IPS-15b (cell line): ENCODE data around the gene PNRC1.
"Not testable (repeated sequence)": the region's sequence is repeated elsewhere in the genome, so short reads cannot be mapped to it uniquely, and the experiment has no call there.

Experiments used
- H3K27me3 ChIP-seq: one replicate; pipeline ENCODE4 v1.6.1; 2013; ENCODE audit warnings: low read length; ENCODE audit not compliant: control insufficient read depth, insufficient read depth
- H3K36me3 ChIP-seq: one replicate; pipeline ENCODE4 v1.6.1; 2013; ENCODE audit warnings: low read length; ENCODE audit not compliant: control insufficient read depth, insufficient read depth
- H3K4me1 ChIP-seq: one replicate; pipeline ENCODE4 v1.6.1; 2013; ENCODE audit warnings: mild to moderate bottlenecking, low read length; ENCODE audit not compliant: control insufficient read depth, insufficient read depth
- H3K4me3 ChIP-seq: one replicate; pipeline ENCODE4 v1.5.1; 2013; ENCODE audit warnings: low read depth, low read length
- H3K9ac ChIP-seq: one replicate; pipeline ENCODE4 v1.6.1; 2013; ENCODE audit warnings: low read depth, mild to moderate bottlenecking, low read length
- H3K9me3 ChIP-seq: one replicate; pipeline ENCODE4 v1.6.1; 2013; ENCODE audit warnings: mild to moderate bottlenecking, low read length; ENCODE audit not compliant: control insufficient read depth, insufficient read depth

The PNRC1 gene

DNA sequence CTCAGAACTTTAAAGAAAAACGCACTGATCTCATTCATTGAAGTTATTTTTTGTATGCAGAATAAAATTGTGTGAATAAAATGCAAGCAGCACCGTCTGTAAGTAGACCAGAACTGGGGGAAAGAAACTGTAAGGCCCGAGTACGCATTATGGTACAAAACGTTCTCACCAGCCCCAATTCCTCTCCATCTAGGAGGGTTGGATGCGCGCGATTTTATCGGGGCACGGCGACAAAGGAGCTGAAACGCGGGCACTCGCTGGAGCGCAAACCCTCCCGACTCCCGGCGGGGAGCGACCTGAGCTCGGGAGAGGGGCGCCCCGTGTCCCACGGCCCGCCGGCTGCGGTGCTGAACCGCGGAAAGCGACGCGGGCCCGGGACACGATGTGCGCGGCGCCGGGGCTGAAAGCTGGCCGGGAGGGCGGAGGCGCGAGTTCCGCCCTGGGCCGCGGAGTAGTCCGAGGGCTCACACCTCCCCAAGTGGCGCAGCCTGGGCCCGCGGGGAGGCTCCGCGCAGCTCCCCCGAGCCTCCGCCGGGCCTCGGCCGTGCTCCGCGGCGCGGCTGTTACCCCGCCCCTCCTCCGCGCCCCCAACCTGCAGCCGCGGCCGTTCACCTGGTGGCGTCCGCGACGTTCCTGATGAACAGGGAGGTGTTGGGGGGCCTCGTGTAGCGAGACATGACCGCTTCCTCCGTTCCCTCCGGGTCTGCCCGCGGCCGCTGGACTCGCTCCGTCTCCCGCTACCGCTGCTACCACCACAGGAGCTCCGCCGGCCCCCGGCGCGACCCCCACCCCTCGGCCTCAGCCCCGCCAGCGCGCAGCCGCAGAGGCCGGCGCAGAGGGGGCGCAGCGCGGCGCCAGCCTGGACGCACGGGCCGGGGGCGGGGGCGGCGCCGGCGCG is 36.9 kb downstream of the PNRC1 start, which contains the start of gene SRSF12:
Gene SRSF12, minus strand, starts transcription at position 861 of the 898 bp plus-strand sequence. Its CDS starts 184 bp downstream, at position 677.
- H3K4me3 ChIP-seq: peak within 1 kb of the TSS; percentile 70
- H3K36me3 ChIP-seq: no peaks in the 10 kb centered on the region
- H3K9ac ChIP-seq: peak within 1 kb of the TSS; percentile 14
- no peaks in the 10 kb centered on the region for H3K9me3 ChIP-seq
- H3K4me1 ChIP-seq: no peaks in the 10 kb centered on the region
- peaks cover 31% of the 10 kb centered on the region for H3K27me3 ChIP-seq

GRCh38 chr6:89118931-89119330 is 38.4 kb downstream of the PNRC1 start:
- Histone ChIP-seq H3K9ac (no peak overlapping the region), H3K4me1 (no peaks in the 10 kb centered on the region), H3K9me3 (no peaks in the 10 kb centered on the region), H3K4me3 (peak overlapping the region; percentile 53), H3K27me3 (peaks cover 31% of the 10 kb centered on the region), H3K36me3 (no peaks in the 10 kb centered on the region)

DNA sequence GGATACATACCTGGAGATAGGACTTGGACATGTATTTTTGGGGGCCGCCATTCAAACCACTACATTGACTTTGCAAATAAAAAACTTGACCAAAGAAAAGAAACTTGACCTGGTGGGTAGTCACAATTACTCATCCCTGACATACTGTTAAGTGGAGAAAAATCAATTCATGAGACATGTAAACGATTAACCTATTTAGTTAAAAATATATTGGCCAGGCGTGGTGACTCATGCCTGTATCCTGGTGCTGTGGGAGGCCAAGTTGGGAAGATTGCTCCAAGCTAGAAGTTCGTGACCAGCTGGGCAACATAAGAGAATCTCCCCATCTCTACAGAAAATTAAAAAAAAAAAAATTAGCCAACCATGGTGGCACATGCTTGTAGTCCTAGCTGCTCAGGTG is 39.8 kb downstream of the PNRC1 start:
- Histone ChIP-seq H3K4me1 (no peaks in the 10 kb centered on the region), H3K36me3 (no peaks in the 10 kb centered on the region), H3K27me3 (peaks cover 31% of the 10 kb centered on the region), H3K4me3 (no peak overlapping the region), H3K9me3 (no peaks in the 10 kb centered on the region), H3K9ac (no peak overlapping the region)

- no peaks in the 10 kb centered on the region for H3K36me3 ChIP-seq
- H3K9ac ChIP-seq: no peak overlapping the region
- H3K4me1 ChIP-seq: no peaks in the 10 kb centered on the region
- H3K27me3 ChIP-seq: peaks cover 25% of the 10 kb centered on the region
- no peak overlapping the region for H3K4me3 ChIP-seq
- no peaks in the 10 kb centered on the region for H3K9me3 ChIP-seq
These were observed 41.4 kb downstream of the PNRC1 start for GRCh38 chr6:89121934-89122333.

GRCh38 chr6:89122625-89123024 is 42.1 kb downstream of the PNRC1 start:
- H3K36me3 ChIP-seq: no peaks in the 10 kb centered on the region
- no peaks in the 10 kb centered on the region for H3K4me1 ChIP-seq
- no peak overlapping the region for H3K9ac ChIP-seq
- H3K9me3 ChIP-seq: no peaks in the 10 kb centered on the region
- no peak overlapping the region for H3K4me3 ChIP-seq
- H3K27me3 ChIP-seq: peaks cover 22% of the 10 kb centered on the region

GRCh38 chr6:89128256-89128671 is 47.7 kb downstream of the PNRC1 start:
- H3K4me3 ChIP-seq, H3K9ac ChIP-seq, H3K4me1 ChIP-seq, H3K9me3 ChIP-seq, H3K36me3 ChIP-seq: not testable (repeated sequence)
- H3K27me3 ChIP-seq: peaks cover 29% of the 10 kb centered on the region

DNA sequence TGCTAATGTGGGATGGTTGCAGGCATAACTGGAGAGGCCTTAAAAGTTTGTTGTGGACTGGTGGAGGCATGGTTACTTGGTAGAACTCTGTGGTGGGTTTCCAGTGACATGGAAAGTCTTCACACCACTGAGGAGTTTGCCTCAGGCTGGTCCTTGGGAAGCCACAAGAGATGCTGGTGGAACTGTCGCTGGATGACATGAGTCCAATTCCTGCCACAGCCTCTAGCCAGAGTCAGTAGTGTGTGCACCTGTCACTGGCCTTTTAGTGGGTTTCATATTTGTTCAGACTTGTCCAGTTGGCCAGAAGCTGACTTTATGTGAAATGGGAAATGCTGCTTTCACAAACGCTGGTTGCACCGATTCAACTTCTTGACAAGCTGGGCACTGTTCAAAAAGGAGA is 51.0 kb downstream of the PNRC1 start:
- Histone ChIP-seq H3K4me3 (no peak overlapping the region), H3K4me1 (peaks cover 10% of the 10 kb centered on the region), H3K9ac (no peak overlapping the region), H3K9me3 (no peaks in the 10 kb centered on the region), H3K36me3 (no peaks in the 10 kb centered on the region), H3K27me3 (peaks cover 60% of the 10 kb centered on the region)

DNA sequence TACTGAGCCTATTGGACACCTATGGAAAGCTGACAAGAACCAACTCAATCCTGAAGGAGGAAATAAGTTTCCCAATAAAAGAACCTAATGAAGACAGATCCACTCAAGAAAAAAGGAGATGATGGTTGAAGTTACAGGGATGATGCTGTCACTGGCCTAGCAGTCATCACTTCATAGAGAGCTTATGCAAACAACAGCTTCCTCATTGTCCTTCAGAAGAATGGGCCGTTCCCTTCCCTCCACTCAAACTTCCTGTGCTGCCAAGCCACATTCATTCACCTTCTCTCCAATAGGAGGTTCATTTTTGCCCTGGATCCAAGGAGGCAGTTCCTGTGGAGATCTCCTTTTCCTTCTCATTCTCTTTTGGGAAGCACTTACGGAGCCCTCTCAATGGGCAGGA is 51.5 kb downstream of the PNRC1 start:
- peaks cover 64% of the 10 kb centered on the region for H3K27me3 ChIP-seq
- H3K4me1 ChIP-seq: peaks cover 10% of the 10 kb centered on the region
- no peaks in the 10 kb centered on the region for H3K9me3 ChIP-seq
- no peak overlapping the region for H3K4me3 ChIP-seq
- H3K9ac ChIP-seq: no peak overlapping the region
- H3K36me3 ChIP-seq: no peaks in the 10 kb centered on the region

DNA sequence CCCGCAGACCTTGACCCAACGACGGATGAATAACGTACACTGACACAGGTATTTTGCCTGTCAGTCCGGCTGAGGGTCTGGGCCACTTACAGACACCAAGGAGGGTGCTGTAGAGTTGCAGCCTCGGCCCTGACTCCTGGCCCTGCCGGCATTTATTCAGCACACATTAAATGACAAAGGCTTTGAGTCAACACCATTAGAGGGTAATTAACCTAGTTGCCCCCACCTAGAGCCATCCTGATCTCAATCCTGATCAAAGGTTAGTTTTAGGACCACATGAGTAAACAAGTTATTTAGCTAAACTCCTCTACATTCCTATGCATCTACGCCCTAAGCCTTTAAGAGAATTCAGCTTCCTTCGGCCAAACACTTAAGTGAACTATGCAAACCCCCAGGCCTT is 53.4 kb downstream of the PNRC1 start:
- Histone ChIP-seq H3K36me3 (no peaks in the 10 kb centered on the region), H3K4me3 (no peak overlapping the region), H3K4me1 (peaks cover 10% of the 10 kb centered on the region), H3K9ac (no peak overlapping the region), H3K9me3 (no peaks in the 10 kb centered on the region), H3K27me3 (peaks cover 80% of the 10 kb centered on the region)

DNA sequence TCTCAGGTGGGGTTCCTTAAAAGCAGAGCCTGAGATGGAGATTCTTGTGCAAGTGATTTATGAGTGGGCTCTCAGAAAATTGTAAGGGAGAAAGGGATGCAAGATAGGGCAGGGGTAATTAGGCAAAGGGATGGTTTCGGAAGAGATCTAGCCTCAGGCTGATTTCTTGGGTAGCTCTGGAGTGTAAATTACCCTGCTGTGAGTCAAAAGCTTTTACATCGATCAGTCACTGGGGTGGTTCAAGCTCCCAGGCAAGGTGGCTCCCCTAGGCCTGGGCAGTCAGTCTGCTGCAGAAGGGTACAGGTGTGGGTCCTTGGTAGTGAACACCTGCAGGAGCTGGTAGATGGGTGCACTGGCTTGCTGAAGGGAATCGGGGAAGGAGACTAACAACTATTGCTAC is 54.2 kb downstream of the PNRC1 start:
- Histone ChIP-seq H3K4me1 (peaks cover 10% of the 10 kb centered on the region), H3K9me3 (no peaks in the 10 kb centered on the region), H3K4me3 (no peak overlapping the region), H3K36me3 (no peaks in the 10 kb centered on the region), H3K9ac (no peak overlapping the region), H3K27me3 (peaks cover 88% of the 10 kb centered on the region)
